A673 (cell line): ENCODE results near the gene ARHGAP15. TPM values are rescaled to one million over a fixed set of nuclear protein-coding genes. Genes with fewer than 3 reads are reported as not detected.
A peak's percentile ranks its signal among the peaks of the same experiment; 100 is the strongest.

Source experiments
- BruUV-seq: library from RNA; stranded (reverse); fragments of 400-500 nt; replicated peaks from 2 replicates; lab custom pipeline; 2021; lab: Mats Ljungman, UMichigan
- CTCF ChIA-PET: fragments of 300-600 bp; sonication (Branson Sonifier 250); formaldehyde crosslinking; loops from one replicate; lab custom pipeline; 2022; ENCODE audit warnings: antibody characterized with exemption; lab: Charles Lee
- POLR2A ChIA-PET: fragments of 300-600 bp; sonication (Branson Sonifier 250); formaldehyde crosslinking; loops from one replicate; lab custom pipeline; 2022; ENCODE audit warnings: antibody characterized with exemption; ENCODE audit not compliant: low non-redundant PET; lab: Charles Lee
- DNase-seq: peaks from one replicate; pipeline ENCODE4 v3.0.0-alpha.2; 2015; ENCODE audit warnings: low spot score
- H3K27ac ChIP-seq: fragments of 200-600 bp; sonication (generic); 2 replicates; pipeline ENCODE4 v1.5.1; 2016; ENCODE audit warnings: mixed run types, low read depth, mild to moderate bottlenecking, mixed read lengths, antibody characterized with exemption, low read length; ENCODE audit not compliant: poor library complexity, severe bottlenecking
- H3K27me3 ChIP-seq: fragments of 200-600 bp; sonication (generic); replicated peaks from 2 replicates; pipeline ENCODE4 v1.6.1; 2017; ENCODE audit warnings: mixed run types, low read depth, mild to moderate bottlenecking, mixed read lengths, antibody characterized with exemption, low read length; ENCODE audit not compliant: insufficient read depth, poor library complexity
- H3K36me3 ChIP-seq: fragments of 200-600 bp; sonication (generic); 2 replicates; pipeline ENCODE4 v1.6.1; 2016; ENCODE audit warnings: mixed run types, mild to moderate bottlenecking, mixed read lengths, antibody characterized with exemption, low read length; ENCODE audit not compliant: insufficient read depth, poor library complexity, severe bottlenecking
- H3K4me1 ChIP-seq: fragments of 200-600 bp; sonication (generic); 2 replicates; pipeline ENCODE4 v1.6.1; 2017; ENCODE audit warnings: mixed run types, mild to moderate bottlenecking, mixed read lengths, antibody characterized with exemption, low read length; ENCODE audit not compliant: insufficient read depth, poor library complexity, severe bottlenecking
- H3K4me3 ChIP-seq: fragments of 200-600 bp; sonication (generic); 2 replicates; pipeline ENCODE4 v1.5.1; 2016; ENCODE audit warnings: low read depth, mixed run types, mild to moderate bottlenecking, mixed read lengths, low read length; ENCODE audit not compliant: poor library complexity, severe bottlenecking
- H3K9me3 ChIP-seq: fragments of 200-600 bp; sonication (generic); 2 replicates; pipeline ENCODE4 v1.6.1; 2016; ENCODE audit warnings: mixed run types, low read depth, mild to moderate bottlenecking, mixed read lengths, antibody characterized with exemption, low read length; ENCODE audit not compliant: poor library complexity, severe bottlenecking
- EZH2 ChIP-seq: fragments of 200-600 bp; sonication (generic); IDR thresholded peaks from 2 replicates; pipeline ENCODE4 v1.6.1; 2017; ENCODE audit warnings: borderline replicate concordance, low read depth, mild to moderate bottlenecking, mixed read lengths, antibody characterized with exemption, low read length; ENCODE audit not compliant: poor library complexity, severe bottlenecking
- intact Hi-C: fragments of 100-400 bp; cut with micrococcal nuclease; formaldehyde crosslinking; loops from one replicate; pipeline ENCODE4 v1.10.0; 2022; ENCODE audit not compliant: unreplicated experiment
- total RNA-seq: library from RNA; stranded (reverse); gene quantifications from 2 replicates; pipeline ENCODE4 v1.2.3, GENCODE V29; 2021
- TF ChIP-seq, protein P1 (sequence below): fragments of 300-800, 200-600 bp; sonication (generic); conservative IDR thresholded peaks from 2 replicates; pipeline ENCODE4 v1.5.1; 2017; ENCODE audit warnings: low read depth, mild to moderate bottlenecking, antibody characterized with exemption, low read length, moderate library complexity, mixed read lengths

The ARHGAP15 gene
- total RNA-seq, 1 experiment from 2014 or later = not detected

DNA sequence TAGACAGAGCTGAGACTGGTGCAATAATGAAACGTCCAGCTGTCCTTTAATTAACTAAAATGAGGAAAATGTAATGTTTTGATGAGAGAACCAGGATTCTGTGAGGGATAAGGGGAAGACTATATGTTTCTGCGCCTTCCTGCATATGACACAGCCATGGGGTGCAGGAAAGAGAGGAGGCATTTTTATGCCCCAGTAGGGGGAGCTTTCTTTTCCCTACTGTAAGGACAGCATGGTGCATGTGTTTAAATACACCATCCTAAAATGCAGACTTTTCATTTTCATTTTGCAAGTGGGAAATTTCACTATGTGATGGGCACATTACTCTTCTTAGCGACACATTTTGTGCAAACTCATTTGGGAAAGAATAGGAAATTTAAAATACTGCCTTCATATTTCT is 446.1 kb downstream of the ARHGAP15 start:
- Histone ChIP-seq H3K27ac (no peak overlapping the region), H3K36me3 (no peaks in the 10 kb centered on the region), H3K27me3 (no peaks in the 10 kb centered on the region), H3K4me3 (no peak overlapping the region), H3K9me3 (no peaks in the 10 kb centered on the region), H3K4me1 (no peaks in the 10 kb centered on the region)
- POLR2A ChIA-PET = no interaction called here
- no TSS peak for BruUV-seq
- DNase-seq = peak; percentile 52
- intact Hi-C loops = no loop called here
- TF ChIP-seq, protein P1, sequence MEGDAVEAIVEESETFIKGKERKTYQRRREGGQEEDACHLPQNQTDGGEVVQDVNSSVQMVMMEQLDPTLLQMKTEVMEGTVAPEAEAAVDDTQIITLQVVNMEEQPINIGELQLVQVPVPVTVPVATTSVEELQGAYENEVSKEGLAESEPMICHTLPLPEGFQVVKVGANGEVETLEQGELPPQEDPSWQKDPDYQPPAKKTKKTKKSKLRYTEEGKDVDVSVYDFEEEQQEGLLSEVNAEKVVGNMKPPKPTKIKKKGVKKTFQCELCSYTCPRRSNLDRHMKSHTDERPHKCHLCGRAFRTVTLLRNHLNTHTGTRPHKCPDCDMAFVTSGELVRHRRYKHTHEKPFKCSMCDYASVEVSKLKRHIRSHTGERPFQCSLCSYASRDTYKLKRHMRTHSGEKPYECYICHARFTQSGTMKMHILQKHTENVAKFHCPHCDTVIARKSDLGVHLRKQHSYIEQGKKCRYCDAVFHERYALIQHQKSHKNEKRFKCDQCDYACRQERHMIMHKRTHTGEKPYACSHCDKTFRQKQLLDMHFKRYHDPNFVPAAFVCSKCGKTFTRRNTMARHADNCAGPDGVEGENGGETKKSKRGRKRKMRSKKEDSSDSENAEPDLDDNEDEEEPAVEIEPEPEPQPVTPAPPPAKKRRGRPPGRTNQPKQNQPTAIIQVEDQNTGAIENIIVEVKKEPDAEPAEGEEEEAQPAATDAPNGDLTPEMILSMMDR = peak; percentile 65
- TF ChIP-seq EZH2 = no peak
- CTCF ChIA-PET = no interaction called here

DNA sequence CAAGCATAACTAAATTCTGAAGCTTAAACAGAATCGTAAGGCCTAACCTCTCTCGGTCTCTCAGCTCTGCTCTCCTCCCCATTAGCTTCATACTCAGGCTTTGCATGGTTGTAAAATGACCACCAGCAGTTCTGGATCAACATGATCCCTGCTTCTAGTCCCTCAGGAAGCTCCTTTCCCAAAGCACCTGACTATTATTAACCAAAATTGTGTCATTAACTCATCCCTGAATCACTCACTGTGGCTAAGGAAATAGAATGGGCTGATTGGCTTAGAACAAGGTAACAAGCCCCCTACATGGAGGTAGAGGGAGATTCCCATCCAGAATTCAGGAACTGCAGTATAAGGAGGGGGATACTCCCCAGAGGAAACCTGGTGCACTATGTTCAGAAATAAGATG is 448.3 kb downstream of the ARHGAP15 start:
- Histone ChIP-seq H3K27me3 (no peaks in the 10 kb centered on the region), H3K27ac (no peak overlapping the region), H3K36me3 (no peaks in the 10 kb centered on the region), H3K4me1 (no peaks in the 10 kb centered on the region), H3K9me3 (no peaks in the 10 kb centered on the region), H3K4me3 (no peak overlapping the region)
- ChIA-PET CTCF (no interaction called here), POLR2A (no interaction called here)
- TF ChIP-seq, protein P1 = no peak
- TF ChIP-seq EZH2 = no peak
- intact Hi-C loops = no loop called here
- no TSS peak for BruUV-seq
- no peak for DNase-seq

DNA sequence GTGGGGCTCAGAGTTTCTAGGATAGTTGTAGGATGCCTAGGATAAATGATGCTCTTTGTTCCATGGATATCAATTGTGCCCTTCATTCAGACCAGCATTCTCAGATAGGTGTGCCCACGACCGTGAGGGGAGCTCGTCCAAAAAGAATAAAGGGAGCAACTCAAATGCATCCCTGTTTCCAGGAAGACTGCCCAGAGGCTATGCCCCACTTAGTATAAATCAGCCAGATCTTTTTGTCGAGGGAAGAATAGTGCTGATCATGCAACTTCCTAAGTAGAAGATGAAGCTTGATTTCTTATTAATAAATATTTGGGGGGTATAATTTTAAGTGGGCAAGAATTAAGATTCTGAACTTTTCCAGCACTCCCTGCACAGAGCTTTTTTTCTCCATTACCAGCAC is 450.2 kb downstream of the ARHGAP15 start:
- TF ChIP-seq, protein P1 = no peak
- TF ChIP-seq EZH2 = no peak
- intact Hi-C loops = no loop called here
- Histone ChIP-seq H3K4me3 (no peak overlapping the region), H3K4me1 (no peaks in the 10 kb centered on the region), H3K27me3 (no peaks in the 10 kb centered on the region), H3K27ac (no peak overlapping the region), H3K36me3 (no peaks in the 10 kb centered on the region), H3K9me3 (no peaks in the 10 kb centered on the region)
- ChIA-PET POLR2A (no interaction called here), CTCF (no interaction called here)
- BruUV-seq = no TSS peak
- no peak for DNase-seq
